RCC 7860 (cell line): ENCODE data around the gene PCDHGA12.
"Not testable (repeated sequence)": the region's sequence is repeated elsewhere in the genome, so short reads cannot be mapped to it uniquely, and the experiment has no call there.

ENCODE experiments used
- DNase-seq: peaks from one replicate; pipeline ENCODE4 v3.0.0-alpha.2; 2015; ENCODE audit warnings: low spot score
- FAIRE-seq: peaks from 2 replicates; lab custom pipeline; 2012; peaks lifted over from hg19 to GRCh38; lab: Jason Lieb, UNC

The PCDHGA12 gene

GRCh38 chr5:141430332-141431113 lies at the start of gene PCDHGA12:
Gene PCDHGA12 (plus strand): TSS chr5:141430507. CDS start chr5:141430760, 253 bp downstream.
- DNase-seq, result peak; percentile 35
- no peak for FAIRE-seq

- DNase-seq (no peak), FAIRE-seq (no peak)
Observed at GRCh38 chr5:141382469-141383294, 47.6 kb upstream of the PCDHGA12 start, which contains the start of gene PCDHGA7. Gene PCDHGA7 (plus strand): TSS chr5:141382742. CDS start chr5:141382900, 158 bp downstream.

GRCh38 chr5:141383345-141383744 lies 47.0 kb upstream of the PCDHGA12 start:
- DNase-seq (no peak), FAIRE-seq (no peak)

- FAIRE-seq (no peak), DNase-seq (no peak)
Observed at GRCh38 chr5:141384471-141385267, 45.6 kb upstream of the PCDHGA12 start.

GRCh38 chr5:141387557-141388311 lies 42.6 kb upstream of the PCDHGA12 start, which contains the start of gene PCDHGB4:
Gene PCDHGB4 (plus strand): TSS chr5:141387698. CDS start chr5:141387885, 187 bp downstream.
- not testable (repeated sequence) for DNase-seq

GRCh38 chr5:141388661-141389060 lies 41.6 kb upstream of the PCDHGA12 start:
- DNase-seq (no peak), FAIRE-seq (no peak)

More at GRCh38 chr5:141387557-141388311, 42.6 kb upstream of the PCDHGA12 start, which contains the start of gene PCDHGB4:
- FAIRE-seq, result not testable (repeated sequence)

GRCh38 chr5:141389153-141390042 lies 40.9 kb upstream of the PCDHGA12 start:
- DNase-seq, result no peak
- FAIRE-seq, result no peak

GRCh38 chr5:141392429-141393198 lies 37.7 kb upstream of the PCDHGA12 start, which contains the start of gene PCDHGA8:
Gene PCDHGA8 (plus strand): TSS chr5:141392633. CDS start chr5:141392814, 181 bp downstream.
- DNase-seq (no peak), FAIRE-seq (no peak)

GRCh38 chr5:141393267-141393666 lies 37.0 kb upstream of the PCDHGA12 start:
- DNase-seq (no peak), FAIRE-seq (no peak)

- not testable (repeated sequence) for DNase-seq, FAIRE-seq
Observed at GRCh38 chr5:141394401-141395187, 35.7 kb upstream of the PCDHGA12 start.

- not testable (repeated sequence) for FAIRE-seq, DNase-seq
Observed at GRCh38 chr5:141397756-141398551, 32.4 kb upstream of the PCDHGA12 start, which contains the start of gene PCDHGB5. Gene PCDHGB5 (plus strand): TSS chr5:141397947. CDS start chr5:141398128, 181 bp downstream.

- DNase-seq (no peak), FAIRE-seq (no peak)
Observed at GRCh38 chr5:141398608-141399007, 31.7 kb upstream of the PCDHGA12 start.

- DNase-seq, result no peak
- no peak for FAIRE-seq
Observed at GRCh38 chr5:141399555-141400258, 30.6 kb upstream of the PCDHGA12 start.

- FAIRE-seq, result no peak
- DNase-seq, result no peak
Observed at GRCh38 chr5:141402553-141403243, 27.6 kb upstream of the PCDHGA12 start, which contains the start of gene PCDHGA9. Gene PCDHGA9 (plus strand): TSS chr5:141402778. CDS start chr5:141402953, 175 bp downstream.

- DNase-seq (no peak), FAIRE-seq (no peak)
Observed at GRCh38 chr5:141403387-141403786, 26.9 kb upstream of the PCDHGA12 start.
